Measurements from ENCODE around the gene KCTD21.
"Not testable (repeated sequence)": the region's sequence is repeated elsewhere in the genome, so short reads cannot be mapped to it uniquely, and the experiment has no call there.

KCTD21 gene

GRCh38 chr11:78223320-78223954 lies 35.0 kb upstream of the KCTD21 start:
- Mint-ChIP-seq H3K9me3 (no peaks in the 10 kb centered on the region), H3K27ac (peak overlapping the region; percentile 73), H3K4me1 (ENCODE audit: low read depth) (peaks cover 43% of the 10 kb centered on the region), H3K4me3 (no peak overlapping the region), H3K27me3 (ENCODE audit: low read depth) (no peaks in the 10 kb centered on the region), H3K36me3 (ENCODE audit: low read depth) (peaks cover 78% of the 10 kb centered on the region)
- DNase-seq (ENCODE audit: low spot score), result no peak

GRCh38 chr11:78222726-78223125 lies 34.3 kb upstream of the KCTD21 start:
- Mint-ChIP-seq H3K4me1 (ENCODE audit: low read depth) (peaks cover 41% of the 10 kb centered on the region), H3K36me3 (ENCODE audit: low read depth) (peaks cover 83% of the 10 kb centered on the region)
- not testable (repeated sequence) for H3K27me3 Mint-ChIP-seq (ENCODE audit: low read depth); H3K4me3 Mint-ChIP-seq; H3K9me3 Mint-ChIP-seq; DNase-seq (ENCODE audit: low spot score); H3K27ac Mint-ChIP-seq

GRCh38 chr11:78221396-78222315 lies 33.2 kb upstream of the KCTD21 start:
- Mint-ChIP-seq H3K9me3 (no peaks in the 10 kb centered on the region), H3K27me3 (ENCODE audit: low read depth) (no peaks in the 10 kb centered on the region), H3K4me1 (ENCODE audit: low read depth) (peaks cover 38% of the 10 kb centered on the region), H3K27ac (peak overlapping the region; percentile 26), H3K36me3 (ENCODE audit: low read depth) (peaks cover 83% of the 10 kb centered on the region), H3K4me3 (no peak overlapping the region)
- no peak for DNase-seq (ENCODE audit: low spot score)

- H3K4me1 Mint-ChIP-seq (ENCODE audit: low read depth), result peaks cover 35% of the 10 kb centered on the region
Observed at GRCh38 chr11:78220218-78221157, 32.1 kb upstream of the KCTD21 start.

GRCh38 chr11:78219493-78220217 lies 31.2 kb upstream of the KCTD21 start:
- Mint-ChIP-seq H3K4me3 (no peak overlapping the region), H3K27me3 (ENCODE audit: low read depth) (no peaks in the 10 kb centered on the region), H3K4me1 (ENCODE audit: low read depth) (peaks cover 27% of the 10 kb centered on the region), H3K36me3 (ENCODE audit: low read depth) (peaks cover 80% of the 10 kb centered on the region), H3K9me3 (no peaks in the 10 kb centered on the region), H3K27ac (peak overlapping the region; percentile 49)
- no peak for DNase-seq (ENCODE audit: low spot score)

More at GRCh38 chr11:78220218-78221157, 32.1 kb upstream of the KCTD21 start:
- H3K27me3 Mint-ChIP-seq (ENCODE audit: low read depth), result no peaks in the 10 kb centered on the region
- H3K36me3 Mint-ChIP-seq (ENCODE audit: low read depth), result peaks cover 82% of the 10 kb centered on the region
- peak overlapping the region; percentile 26 for H3K27ac Mint-ChIP-seq
- H3K9me3 Mint-ChIP-seq, result no peaks in the 10 kb centered on the region
- H3K4me3 Mint-ChIP-seq, result no peak overlapping the region
- no peak for DNase-seq (ENCODE audit: low spot score)

GRCh38 chr11:78218707-78219492 lies 30.5 kb upstream of the KCTD21 start:
- peak overlapping the region; percentile 64 for H3K27ac Mint-ChIP-seq
- H3K4me3 Mint-ChIP-seq, result no peak overlapping the region
- no peaks in the 10 kb centered on the region for H3K9me3 Mint-ChIP-seq
- peaks cover 79% of the 10 kb centered on the region for H3K36me3 Mint-ChIP-seq (ENCODE audit: low read depth)
- no peaks in the 10 kb centered on the region for H3K27me3 Mint-ChIP-seq (ENCODE audit: low read depth)
- DNase-seq (ENCODE audit: low spot score), result no peak
- H3K4me1 Mint-ChIP-seq (ENCODE audit: low read depth), result peaks cover 24% of the 10 kb centered on the region

- no peaks in the 10 kb centered on the region for H3K27me3 Mint-ChIP-seq (ENCODE audit: low read depth)
- no peak overlapping the region for H3K4me3 Mint-ChIP-seq
- peaks cover 20% of the 10 kb centered on the region for H3K4me1 Mint-ChIP-seq (ENCODE audit: low read depth)
- DNase-seq (ENCODE audit: low spot score), result no peak
- H3K27ac Mint-ChIP-seq, result peak overlapping the region; percentile 67
- H3K9me3 Mint-ChIP-seq, result no peaks in the 10 kb centered on the region
- H3K36me3 Mint-ChIP-seq (ENCODE audit: low read depth), result peaks cover 69% of the 10 kb centered on the region
Observed at GRCh38 chr11:78217650-78218541, 29.5 kb upstream of the KCTD21 start.

GRCh38 chr11:78216571-78217287 lies 28.3 kb upstream of the KCTD21 start:
- H3K27me3 Mint-ChIP-seq (ENCODE audit: low read depth), result no peaks in the 10 kb centered on the region
- H3K36me3 Mint-ChIP-seq (ENCODE audit: low read depth), result peaks cover 75% of the 10 kb centered on the region
- no peaks in the 10 kb centered on the region for H3K9me3 Mint-ChIP-seq
- H3K4me3 Mint-ChIP-seq, result no peak overlapping the region
- DNase-seq (ENCODE audit: low spot score), result no peak
- H3K27ac Mint-ChIP-seq, result peak overlapping the region; percentile 67
- H3K4me1 Mint-ChIP-seq (ENCODE audit: low read depth), result peaks cover 24% of the 10 kb centered on the region

GRCh38 chr11:78216021-78216420 lies 27.6 kb upstream of the KCTD21 start:
- DNase-seq (ENCODE audit: low spot score), result no peak
- H3K36me3 Mint-ChIP-seq (ENCODE audit: low read depth), result peaks cover 75% of the 10 kb centered on the region
- peaks cover 18% of the 10 kb centered on the region for H3K4me1 Mint-ChIP-seq (ENCODE audit: low read depth)
- no peak overlapping the region for H3K4me3 Mint-ChIP-seq
- no peak overlapping the region for H3K27ac Mint-ChIP-seq
- H3K9me3 Mint-ChIP-seq, result no peaks in the 10 kb centered on the region
- no peaks in the 10 kb centered on the region for H3K27me3 Mint-ChIP-seq (ENCODE audit: low read depth)

GRCh38 chr11:78214331-78215194 lies 26.1 kb upstream of the KCTD21 start:
- Mint-ChIP-seq H3K27ac (peak overlapping the region; percentile 49), H3K4me3 (no peak overlapping the region), H3K27me3 (ENCODE audit: low read depth) (no peaks in the 10 kb centered on the region), H3K4me1 (ENCODE audit: low read depth) (peaks cover 15% of the 10 kb centered on the region), H3K36me3 (ENCODE audit: low read depth) (peaks cover 72% of the 10 kb centered on the region), H3K9me3 (no peaks in the 10 kb centered on the region)
- DNase-seq (ENCODE audit: low spot score), result no peak
